H9 (cell line): ENCODE measurements around the gene LRRN4. TPM values are rescaled to one million over a fixed set of nuclear protein-coding genes. Genes with fewer than 3 reads are reported as not detected.

Experiments used
- DNase-seq: peaks from one replicate; pipeline ENCODE4 v3.0.0-alpha.2; 2017
- H2AFZ ChIP-seq: one replicate; pipeline ENCODE4 v1.6.1; 2013; ENCODE audit warnings: mild to moderate bottlenecking, low read length, control low read depth, moderate library complexity
- H2AK5ac ChIP-seq: 2 replicates; pipeline ENCODE4 v1.6.1; 2013; ENCODE audit warnings: low read length, control low read depth, mixed read lengths; ENCODE audit not compliant: insufficient read length
- H2BK120ac ChIP-seq: one replicate; pipeline ENCODE4 v1.6.1; 2013; ENCODE audit warnings: low read depth, mild to moderate bottlenecking, low read length, control low read depth, inconsistent platforms; ENCODE audit not compliant: poor library complexity, severe bottlenecking
- H2BK12ac ChIP-seq: 2 replicates; pipeline ENCODE4 v1.6.1; 2013; ENCODE audit warnings: low read length, control low read depth, mixed read lengths, low read depth; ENCODE audit not compliant: insufficient read length
- H2BK15ac ChIP-seq: 2 replicates; pipeline ENCODE4 v1.6.1; 2013; ENCODE audit warnings: low read depth, low read length, control low read depth
- H2BK20ac ChIP-seq: one replicate; pipeline ENCODE4 v1.6.1; 2013; ENCODE audit warnings: low read depth, mild to moderate bottlenecking, low read length, control low read depth, inconsistent platforms; ENCODE audit not compliant: poor library complexity, severe bottlenecking
- H2BK5ac ChIP-seq: 2 replicates; pipeline ENCODE4 v1.6.1; 2013; ENCODE audit warnings: low read length, control low read depth, mixed read lengths; ENCODE audit not compliant: insufficient read length
- H3K14ac ChIP-seq: 2 replicates; pipeline ENCODE4 v1.6.1; 2013; ENCODE audit warnings: low read length, control low read depth; ENCODE audit not compliant: insufficient read depth
- H3K18ac ChIP-seq: 2 replicates; pipeline ENCODE4 v1.6.1; 2013; ENCODE audit warnings: low read depth, mild to moderate bottlenecking, mixed read lengths, low read length, control low read depth; ENCODE audit not compliant: insufficient read length
- H3K23ac ChIP-seq: 2 replicates; pipeline ENCODE4 v1.6.1; 2013; ENCODE audit warnings: low read length, control low read depth, mixed read lengths, low read depth; ENCODE audit not compliant: insufficient read length
- H3K23me2 ChIP-seq: 2 replicates; pipeline ENCODE4 v1.6.1; 2013; ENCODE audit warnings: low read depth, mild to moderate bottlenecking, mixed read lengths, low read length, control low read depth; ENCODE audit not compliant: insufficient read length, poor library complexity, severe bottlenecking
- H3K27ac ChIP-seq: 2 replicates; pipeline ENCODE4 v1.5.1; 2013; ENCODE audit warnings: low read length, control low read depth, mixed read lengths, low read depth; ENCODE audit not compliant: insufficient read length
- H3K27me3 ChIP-seq: 2 replicates; pipeline ENCODE4 v1.6.1; 2013; ENCODE audit warnings: low read length, control low read depth, inconsistent platforms; ENCODE audit not compliant: insufficient read depth
- H3K4ac ChIP-seq: 2 replicates; pipeline ENCODE4 v1.6.1; 2013; ENCODE audit warnings: low read depth, mild to moderate bottlenecking, control low read depth, inconsistent platforms, low read length, moderate library complexity
- H3K4me1 ChIP-seq: 2 replicates; pipeline ENCODE4 v1.6.1; 2013; ENCODE audit warnings: low read length, control low read depth, inconsistent platforms; ENCODE audit not compliant: insufficient read depth
- H3K4me2 ChIP-seq: 2 replicates; pipeline ENCODE4 v1.6.1; 2013; ENCODE audit warnings: low read length, control low read depth, mixed read lengths; ENCODE audit not compliant: insufficient read length, insufficient read depth
- H3K56ac ChIP-seq: 2 replicates; pipeline ENCODE4 v1.6.1; 2013; ENCODE audit warnings: low read depth, mild to moderate bottlenecking, mixed read lengths, low read length, control low read depth; ENCODE audit not compliant: insufficient read length
- H3K79me1 ChIP-seq: 2 replicates; pipeline ENCODE4 v1.6.1; 2013; ENCODE audit warnings: low read depth, mild to moderate bottlenecking, moderate library complexity, low read length, control low read depth, inconsistent platforms; ENCODE audit not compliant: insufficient read depth, poor library complexity, severe bottlenecking
- H3K79me2 ChIP-seq: 2 replicates; pipeline ENCODE4 v1.6.1; 2013; ENCODE audit warnings: low read length, control low read depth, inconsistent platforms; ENCODE audit not compliant: insufficient read depth
- H3K9ac ChIP-seq: 2 replicates; pipeline ENCODE4 v1.6.1; 2013; ENCODE audit warnings: low read length, control low read depth, mixed read lengths; ENCODE audit not compliant: insufficient read length; ENCODE audit errors: extremely low read depth
- H3K9me3 ChIP-seq: one replicate; pipeline ENCODE4 v1.6.1; 2013; ENCODE audit warnings: low read depth, low read length, inconsistent platforms; ENCODE audit not compliant: control insufficient read depth
- H3T11ph ChIP-seq: one replicate; pipeline ENCODE4 v1.6.1; 2013; ENCODE audit warnings: mild to moderate bottlenecking, low read length, control low read depth, inconsistent platforms
- H4K20me1 ChIP-seq: one replicate; pipeline ENCODE4 v1.6.1; 2013; ENCODE audit not compliant: control insufficient read depth, insufficient read length, insufficient read depth
- H4K5ac ChIP-seq: 2 replicates; pipeline ENCODE4 v1.6.1; 2013; ENCODE audit warnings: low read depth, mild to moderate bottlenecking, mixed read lengths, low read length, control low read depth; ENCODE audit not compliant: insufficient read length
- H4K8ac ChIP-seq: replicated peaks from 2 replicates; pipeline ENCODE4 v1.6.1; 2013; ENCODE audit warnings: low read length, control low read depth, mixed read lengths, low read depth; ENCODE audit not compliant: insufficient read length
- H4K91ac ChIP-seq: 2 replicates; pipeline ENCODE4 v1.6.1; 2013; ENCODE audit warnings: low read depth, mild to moderate bottlenecking, moderate library complexity, mixed read lengths, low read length, control low read depth; ENCODE audit not compliant: insufficient read length
- H3K27ac Mint-ChIP-seq, 3 experiments: 2 replicates in 2 of 3; 3 replicates in 1 of 3; pipeline ENCODE4 v1.8.0; 2020 to 2021; ENCODE audit warnings: mixed read lengths in 3 of 3, mild to moderate bottlenecking in 1 of 3, moderate library complexity in 1 of 3
- H3K27me3 Mint-ChIP-seq: 2 replicates; pipeline ENCODE4 v1.8.0; 2021; ENCODE audit warnings: low read depth, mild to moderate bottlenecking, moderate library complexity, mixed read lengths
- H3K36me3 Mint-ChIP-seq, 3 experiments: 2 replicates in 2 of 3; 3 replicates in 1 of 3; pipeline ENCODE4 v1.8.0; 2020 to 2021; ENCODE audit warnings: low read depth in 3 of 3, mixed read lengths in 3 of 3; ENCODE audit not compliant: insufficient read depth in 1 of 3
- H3K4me1 Mint-ChIP-seq, 2 experiments: 2 replicates each; pipeline ENCODE4 v1.8.0; 2020; ENCODE audit warnings: mixed read lengths in 2 of 2
- H3K4me3 Mint-ChIP-seq, 2 experiments: 2 replicates in 1 of 2; 3 replicates in 1 of 2; pipeline ENCODE4 v1.8.0; 2020 to 2021; ENCODE audit warnings: mild to moderate bottlenecking in 2 of 2, mixed read lengths in 2 of 2, moderate library complexity in 1 of 2
- H3K9me3 Mint-ChIP-seq, 2 experiments: 2 replicates in 1 of 2; 3 replicates in 1 of 2; pipeline ENCODE4 v1.8.0; 2020; ENCODE audit warnings: mild to moderate bottlenecking in 2 of 2, mixed read lengths in 2 of 2, moderate library complexity in 1 of 2
- WGBS: extraction: QIAGEN DNeasy Blood & Tissue Kit; methylation state at CpG from one replicate; pipeline ENCODE4 v1.1.7; 2013; ENCODE audit warnings: missing lambda C conversion rate, low lambda C conversion rate, mixed read lengths; ENCODE audit not compliant: insufficient read length; ENCODE audit errors: extremely low coverage; 5-methylcytosine and 5-hydroxymethylcytosine counted together
- total RNA-seq: library from RNA; stranded (reverse); gene quantifications from 2 replicates; pipeline ENCODE4 v1.2.1, GENCODE V29; 2021
- TF ChIP-seq, protein P1 (sequence below): fragments of 200-600 bp; sonication (generic); conservative IDR thresholded peaks from 3 replicates; pipeline ENCODE4 v1.8.0; 2021; ENCODE audit warnings: antibody characterized with exemption, mild to moderate bottlenecking

The LRRN4 gene
- total RNA-seq, 1 experiment from 2014 or later = 0.22 TPM

DNA sequence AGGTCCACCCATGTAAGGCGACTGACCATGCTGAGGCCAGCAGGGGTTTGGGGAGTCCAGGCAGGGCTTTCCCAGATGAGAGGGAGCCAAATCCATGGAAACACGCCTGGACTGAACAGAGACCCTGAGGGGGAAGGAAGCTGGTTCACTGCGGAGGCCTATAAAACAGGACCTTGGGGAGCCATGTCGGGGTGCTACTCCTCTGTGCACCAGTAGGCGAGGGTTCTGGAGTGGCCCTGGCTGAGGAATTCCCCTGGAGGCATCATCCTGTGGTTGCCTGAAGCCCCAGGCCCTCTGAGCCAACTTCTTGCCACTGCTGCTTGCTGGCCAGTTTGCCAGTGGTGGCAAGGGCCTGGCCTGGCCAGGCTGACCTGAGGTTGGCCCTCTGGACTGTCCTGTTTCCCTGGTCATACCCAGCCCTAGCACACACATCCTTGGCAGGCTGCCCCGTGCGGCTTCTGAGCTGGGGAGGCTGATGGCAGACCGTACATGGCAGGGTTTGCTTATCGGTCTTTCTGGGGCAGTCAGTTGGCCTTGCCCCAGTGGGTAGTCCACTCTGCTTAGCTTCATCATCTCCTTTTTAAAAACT is 2.2 kb upstream of the LRRN4 start:
- TF ChIP-seq, protein P1, sequence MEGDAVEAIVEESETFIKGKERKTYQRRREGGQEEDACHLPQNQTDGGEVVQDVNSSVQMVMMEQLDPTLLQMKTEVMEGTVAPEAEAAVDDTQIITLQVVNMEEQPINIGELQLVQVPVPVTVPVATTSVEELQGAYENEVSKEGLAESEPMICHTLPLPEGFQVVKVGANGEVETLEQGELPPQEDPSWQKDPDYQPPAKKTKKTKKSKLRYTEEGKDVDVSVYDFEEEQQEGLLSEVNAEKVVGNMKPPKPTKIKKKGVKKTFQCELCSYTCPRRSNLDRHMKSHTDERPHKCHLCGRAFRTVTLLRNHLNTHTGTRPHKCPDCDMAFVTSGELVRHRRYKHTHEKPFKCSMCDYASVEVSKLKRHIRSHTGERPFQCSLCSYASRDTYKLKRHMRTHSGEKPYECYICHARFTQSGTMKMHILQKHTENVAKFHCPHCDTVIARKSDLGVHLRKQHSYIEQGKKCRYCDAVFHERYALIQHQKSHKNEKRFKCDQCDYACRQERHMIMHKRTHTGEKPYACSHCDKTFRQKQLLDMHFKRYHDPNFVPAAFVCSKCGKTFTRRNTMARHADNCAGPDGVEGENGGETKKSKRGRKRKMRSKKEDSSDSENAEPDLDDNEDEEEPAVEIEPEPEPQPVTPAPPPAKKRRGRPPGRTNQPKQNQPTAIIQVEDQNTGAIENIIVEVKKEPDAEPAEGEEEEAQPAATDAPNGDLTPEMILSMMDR = peak; percentile 19; the same call in 1 of the 3 replicates
- Histone ChIP-seq H3K9ac (no peak overlapping the region), H2BK120ac (no peak overlapping the region), H3K79me1 (no peaks in the 10 kb centered on the region), H4K5ac (no peak overlapping the region), H2BK20ac (no peak overlapping the region), H3K27ac (no peak overlapping the region), H4K8ac (no peak overlapping the region), H2BK15ac (no peak overlapping the region), H3K27me3 (peaks cover 21% of the 10 kb centered on the region; the same call in 1 of the 2 replicates), H2BK12ac (no peak overlapping the region), H3K56ac (no peak overlapping the region), H3K23me2 (peaks cover 10% of the 10 kb centered on the region), H3K9me3 (no peaks in the 10 kb centered on the region), H3T11ph (no peak overlapping the region), H3K4me2 (no peak overlapping the region), H2AFZ (no peak overlapping the region), H3K18ac (no peak overlapping the region), H3K79me2 (no peaks in the 10 kb centered on the region), H4K20me1 (no peaks in the 10 kb centered on the region), H3K23ac (no peak overlapping the region), H3K4me1 (peaks cover 5% of the 10 kb centered on the region), H3K4ac (no peak overlapping the region), H2AK5ac (no peak overlapping the region), H4K91ac (no peak overlapping the region), H2BK5ac (no peak overlapping the region), H3K14ac (no peak overlapping the region; the same call in 1 of the 2 replicates)
- Mint-ChIP-seq H3K27ac (no peak overlapping the region), H3K27me3 (peaks cover 54% of the 10 kb centered on the region), H3K9me3 (no peaks in the 10 kb centered on the region), H3K4me1 (peaks cover 21 to 24% of the 10 kb centered on the region in 2 experiments), H3K4me3 (no peak overlapping the region), H3K36me3 (no peaks in the 10 kb centered on the region; a peak in 1 of 7 replicates)
- WGBS = no CpG with 5 or more reads among the region's 9 CpGs
- no peak for DNase-seq
